ENCODE measurements around the gene DEPDC1B.

DNA sequence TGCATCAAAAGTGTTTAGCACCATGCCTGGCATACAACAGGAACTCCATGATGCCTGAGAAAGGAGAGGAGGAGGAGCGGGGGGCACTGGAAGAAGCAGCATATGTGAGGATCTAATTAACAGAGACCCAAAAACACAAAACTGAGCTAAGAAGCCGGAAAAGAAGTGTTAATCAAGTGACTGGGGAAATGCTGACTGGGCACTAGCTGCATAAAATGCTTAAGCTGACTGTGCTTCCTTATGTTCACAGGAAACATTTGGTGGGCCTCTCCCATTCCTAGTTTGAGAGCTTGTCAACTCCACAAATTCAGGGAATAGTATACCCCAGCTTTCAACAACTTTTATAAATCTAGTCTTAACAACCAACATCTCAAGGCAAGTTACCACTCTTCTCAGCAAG, 26.6 kb downstream of the DEPDC1B start:
- TF ChIP-seq REST (IDR thresholded peaks at IDR 0.05; ENCODE audit: borderline replicate concordance) (no peak), CTCF (IDR thresholded peaks at IDR 0.05; ENCODE audit: poor library complexity, severe bottlenecking) (no peak), TAF1 (IDR thresholded peaks at IDR 0.05; ENCODE audit: low read depth) (no peak), EZH2 (IDR thresholded peaks at IDR 0.05; ENCODE audit: borderline replicate concordance, insufficient read depth, low read length, poor library complexity, severe bottlenecking) (no peak), POLR2AphosphoS5 (IDR thresholded peaks at IDR 0.05) (no peak), RAD21 (conservative IDR thresholded peaks at IDR 0.05) (no peak)

Measured in neural cell (in vitro differentiated cells).